A549 treated with AZD9567 at 1 μM for 4 hours (cell line): Measurements from ENCODE around the gene VARS2. TPM values are rescaled to one million over a fixed set of nuclear protein-coding genes. Genes with fewer than 3 reads are reported as not detected.

Source experiments
- total RNA-seq: library from RNA; stranded (reverse); fragments of 200-300 nt; extraction: Qiagen RNA extraction; gene quantifications from 5 replicates; pipeline ENCODE4 v1.2.3, GENCODE V29; 2022; ENCODE audit not compliant: insufficient read depth

The VARS2 gene
- 9.0 to 14.5 TPM (median 13.3 TPM) in 5 replicates for total RNA-seq

DNA sequence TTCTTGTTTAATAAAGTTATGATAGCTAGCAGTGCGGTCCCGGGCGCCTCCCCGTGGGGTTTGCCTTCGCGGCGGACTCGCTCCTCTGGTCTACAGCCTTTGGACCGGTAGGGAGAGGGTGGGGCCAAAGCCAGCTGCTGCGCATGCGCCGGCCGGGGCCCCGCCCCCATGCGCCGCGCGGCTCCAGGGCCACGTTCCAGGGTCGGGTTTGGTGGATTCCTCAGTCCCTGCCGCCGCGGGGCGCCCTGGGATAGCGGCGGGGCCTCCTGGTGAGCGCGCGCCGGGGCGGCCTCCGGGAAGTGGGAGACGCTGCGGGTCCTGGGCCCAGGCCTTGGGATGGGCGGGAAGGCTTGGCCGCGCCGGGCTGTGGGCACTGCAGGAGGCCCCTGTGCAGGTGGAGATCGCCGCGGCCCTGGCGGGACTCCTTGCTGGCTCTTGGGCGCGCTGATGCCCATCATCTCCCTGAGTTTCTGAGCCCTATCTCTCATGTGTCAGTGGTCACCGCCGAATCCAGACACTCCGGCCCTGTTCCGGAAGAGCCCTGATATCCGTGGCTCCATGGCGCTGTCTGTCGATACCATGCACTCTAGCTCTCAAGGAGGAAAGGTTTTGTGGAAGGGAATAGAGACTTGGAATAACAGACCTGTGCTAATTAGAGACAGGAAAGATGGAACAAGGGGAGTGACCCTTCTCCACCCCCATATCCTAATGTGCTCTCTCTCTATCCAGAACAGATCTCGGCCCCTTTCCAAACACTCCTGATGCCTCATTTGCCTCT lies at the start of gene VARS2:
TSS of gene VARS2 (plus strand) at position 163 of the 778 bp plus-strand sequence. CDS start at position 762, 599 bp downstream.

DNA sequence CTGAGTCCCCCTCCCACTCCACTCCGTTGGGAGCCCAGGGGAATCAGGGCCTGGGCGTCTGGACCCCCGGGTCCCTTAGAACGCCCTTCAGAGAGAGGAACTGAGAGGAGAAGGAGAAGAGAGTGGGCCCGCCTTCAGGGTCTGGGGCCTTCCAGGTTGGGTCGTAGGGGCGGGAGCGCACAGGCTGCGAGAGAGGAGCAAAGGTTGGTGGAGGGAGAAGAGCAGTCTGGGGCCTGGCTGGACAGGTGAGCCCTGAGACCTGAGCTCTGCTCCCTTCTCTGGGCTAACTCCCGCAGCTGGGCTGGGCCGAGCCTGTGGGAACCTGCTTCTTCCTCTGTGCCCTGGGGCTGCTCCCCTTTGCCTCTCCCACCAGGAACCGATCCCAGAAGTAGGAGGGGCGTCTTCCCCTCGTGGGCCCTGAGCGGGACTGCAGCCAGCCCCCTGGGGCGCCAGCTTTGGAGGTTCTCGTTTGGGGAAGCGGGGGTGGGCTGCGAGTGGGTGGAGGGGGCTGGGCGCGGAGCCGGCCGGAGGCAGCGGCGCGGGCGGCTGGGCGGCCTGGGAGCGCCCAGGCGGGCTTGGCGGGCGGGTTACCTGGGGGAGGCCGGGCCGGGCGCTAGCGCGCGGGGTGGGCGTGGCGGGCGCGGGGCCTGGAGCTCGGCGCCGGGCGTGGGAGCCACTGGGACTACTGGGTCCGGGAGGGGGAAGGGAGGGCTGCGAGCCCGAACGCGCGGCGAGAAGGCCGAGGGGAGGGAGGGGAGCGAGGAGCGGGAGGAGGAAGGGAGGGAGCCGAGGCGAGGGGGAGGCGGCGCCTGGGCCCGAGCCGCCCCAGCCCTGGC lies 30.1 kb upstream of the VARS2 start, which contains the start of gene DDR1:
TSS of gene DDR1 (plus strand) at position 835 of the 836 bp plus-strand sequence. CDS start 4,211 bp downstream, outside the sequence.

DNA sequence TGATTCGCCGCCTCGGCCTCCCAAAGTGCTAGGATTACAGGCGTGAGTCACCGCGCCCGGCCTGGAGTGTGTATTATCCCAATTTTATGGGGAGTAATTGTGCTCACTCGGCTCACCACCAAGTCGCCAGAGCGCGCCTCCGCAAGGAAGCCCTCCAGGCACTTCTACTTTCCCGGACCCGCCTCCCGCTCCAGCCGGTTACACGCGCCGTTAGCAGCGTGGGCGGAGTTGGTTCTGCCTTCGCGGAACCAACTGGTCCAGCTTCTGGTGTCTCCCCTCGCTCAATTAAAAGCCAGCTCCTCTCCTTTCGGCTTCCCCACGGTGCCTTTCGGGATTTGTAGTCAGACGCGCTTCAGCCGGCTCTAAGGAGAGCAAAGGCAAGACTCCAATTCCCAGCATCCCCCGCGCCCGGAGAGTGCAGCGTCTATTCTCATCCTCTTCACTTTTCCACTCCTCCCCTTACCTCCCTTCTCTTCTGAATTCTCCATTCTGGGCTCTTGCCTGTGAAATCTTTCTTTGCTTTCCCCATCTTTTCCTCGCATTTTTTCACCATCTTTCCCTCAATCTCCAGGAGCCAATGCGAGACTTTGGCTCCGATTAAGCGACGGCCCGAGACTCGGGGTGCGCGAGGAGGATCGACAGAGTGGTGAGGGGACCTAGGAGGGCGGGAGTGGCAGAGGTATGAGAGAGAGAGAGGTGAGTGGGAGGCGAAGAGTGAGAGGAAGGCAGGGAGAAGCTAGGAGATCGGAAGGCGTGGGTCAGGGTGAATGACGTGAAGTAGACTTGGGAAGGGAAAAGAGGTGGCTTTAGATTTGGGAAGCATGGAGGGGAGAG lies 6.1 kb upstream of the VARS2 start, which contains the start of gene GTF2H4:
TSS of gene GTF2H4 (plus strand) at position 450 of the 834 bp plus-strand sequence.

DNA sequence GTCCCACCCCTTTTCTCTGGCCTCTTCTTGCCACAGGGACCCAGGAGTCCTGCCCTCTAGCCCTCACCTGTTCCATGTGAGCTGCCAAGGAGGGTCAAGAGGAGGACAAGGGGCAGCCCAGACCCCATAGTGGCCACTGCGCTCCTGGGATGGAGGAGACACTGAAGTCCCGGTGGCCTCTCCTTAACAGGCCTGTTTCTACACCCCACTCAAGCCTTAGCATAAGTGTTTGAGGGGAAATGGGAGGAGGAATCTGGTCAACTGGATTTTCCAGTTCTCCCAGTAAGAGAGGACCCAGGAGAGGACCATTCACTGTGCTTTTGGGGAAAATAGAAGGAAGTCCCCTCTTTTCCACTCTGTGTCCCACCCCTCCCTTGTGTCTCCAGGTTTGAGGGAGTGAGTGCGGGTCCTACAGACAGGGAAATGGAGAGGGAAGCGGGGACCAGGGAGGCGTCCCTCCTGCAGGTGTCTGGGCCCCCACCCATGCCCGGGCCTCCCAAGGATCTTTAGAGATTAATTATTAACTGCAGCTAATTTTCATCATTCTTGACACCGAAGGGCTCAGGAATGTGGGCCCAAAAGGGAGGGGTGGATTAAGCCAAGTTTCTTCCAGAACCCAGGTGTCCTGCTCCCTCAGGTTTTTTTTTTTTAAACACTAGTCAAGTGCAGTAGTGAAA lies 18.1 kb downstream of the VARS2 start, which contains the start of gene SFTA2:
TSS of gene SFTA2 (minus strand) at position 202 of the 677 bp plus-strand sequence. CDS start at position 128, 74 bp downstream.

DNA sequence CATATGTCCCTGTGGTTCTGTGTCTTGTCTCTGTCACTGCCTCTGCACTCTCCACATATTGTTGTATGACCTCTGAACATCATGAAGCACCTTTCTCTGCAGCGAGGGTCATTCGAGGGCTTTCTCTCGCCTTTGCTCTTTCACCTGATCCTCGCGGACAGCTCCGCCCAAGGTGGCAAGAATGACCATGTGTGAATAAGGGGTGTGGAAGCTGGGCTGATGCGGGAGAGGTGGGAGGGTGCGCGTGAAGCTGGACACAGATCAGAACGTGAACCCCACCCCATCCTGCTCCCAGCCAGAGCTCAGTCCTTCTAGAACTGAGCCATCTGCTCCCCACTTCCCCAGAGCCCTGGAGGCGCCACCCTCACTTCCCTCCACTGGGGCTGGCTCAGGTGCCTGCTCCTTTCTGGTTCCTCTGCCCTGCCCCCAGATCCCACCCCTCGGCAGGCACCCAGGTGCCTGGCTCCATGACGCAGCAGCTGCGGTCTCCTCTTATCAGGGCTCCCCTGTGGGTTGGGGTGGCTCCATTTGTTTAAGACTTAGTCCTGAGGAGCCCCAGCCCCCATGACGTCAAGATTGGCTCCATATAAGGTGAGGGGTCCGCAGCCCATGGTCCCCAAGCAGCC lies 26.4 kb downstream of the VARS2 start, which contains the start of gene MUCL3:
TSS of gene MUCL3 (plus strand) at position 613 of the 626 bp plus-strand sequence. CDS start 27 bp downstream, outside the sequence.

Other genes with a start within 250 kb of the VARS2 start
- gene DHX16, start 241.2 kb upstream of the VARS2 start, total RNA-seq, result 25.5 to 30.3 TPM (median 28.4 TPM) in 5 replicates
- gene PPP1R18, start 227.6 kb upstream of the VARS2 start, total RNA-seq, result 36.2 to 39.9 TPM (median 38.6 TPM) in 5 replicates
- gene NRM, start 223.3 kb upstream of the VARS2 start, total RNA-seq, result 25.7 to 31.1 TPM (median 27.3 TPM) in 5 replicates
- 13.9 to 21.8 TPM (median 15.5 TPM) in 5 replicates for gene MDC1, start 197.0 kb upstream of the VARS2 start, total RNA-seq
- gene TUBB, start 193.9 kb upstream of the VARS2 start, total RNA-seq, result 843 to 940 TPM (median 881 TPM) in 5 replicates
- 64.4 to 88.0 TPM (median 86.4 TPM) in 5 replicates for gene FLOT1, start 171.6 kb upstream of the VARS2 start, total RNA-seq
- 47.9 to 86.3 TPM (median 75.8 TPM) in 5 replicates for gene IER3, start 169.7 kb upstream of the VARS2 start, total RNA-seq
- 46.6 to 53.1 TPM (median 48.9 TPM) in 5 replicates for gene DDR1, start 29.7 kb upstream of the VARS2 start, total RNA-seq
- 15.7 to 20.4 TPM (median 19.1 TPM) in 5 replicates for gene GTF2H4, start 6.0 kb upstream of the VARS2 start, total RNA-seq
- gene SFTA2, start 17.9 kb downstream of the VARS2 start, total RNA-seq, result not detected in 5 replicates
- 0.03 to 0.06 TPM (median 0.05 TPM) in 4 of 5 replicates, not detected in the other for gene MUCL3, start 26.7 kb downstream of the VARS2 start, total RNA-seq
- not detected in 5 replicates for gene MUC21, start 69.5 kb downstream of the VARS2 start, total RNA-seq
- 0.01 to 0.02 TPM in 2 of 5 replicates, not detected in the others for gene MUC22, start 96.2 kb downstream of the VARS2 start, total RNA-seq
- not detected in 5 replicates for gene C6orf15, start 198.3 kb downstream of the VARS2 start, total RNA-seq
- 3.5 to 6.1 TPM (median 4.7 TPM) in 4 of 5 replicates, not detected in the other for gene PSORS1C1, start 200.6 kb downstream of the VARS2 start, total RNA-seq
- 0.02 to 0.05 TPM (median 0.05 TPM) in 3 of 5 replicates, not detected in the others for gene CDSN, start 206.2 kb downstream of the VARS2 start, total RNA-seq
- not detected in 5 replicates for gene PSORS1C2, start 224.8 kb downstream of the VARS2 start, total RNA-seq
- gene CCHCR1, start 243.6 kb downstream of the VARS2 start, total RNA-seq, result 6.7 to 9.0 TPM (median 6.9 TPM) in 5 replicates
- 11.8 to 14.9 TPM (median 14.5 TPM) in 5 replicates for gene TCF19, start 244.4 kb downstream of the VARS2 start, total RNA-seq